NCI-H345 treated with DMSO at 0.1 percent for 48 hours (cell line): ENCODE measurements around the gene PLCB1.

Source experiments
- DNase-seq: peaks from one replicate; lab custom pipeline; 2025; ENCODE audit not compliant: unreplicated experiment; lab: John Stamatoyannopoulos, UW

The PLCB1 gene

GRCh38 chr20:8474027-8474668 is 342.1 kb downstream of the PLCB1 start:
- no peak for DNase-seq

GRCh38 chr20:8476021-8476420 is 344.0 kb downstream of the PLCB1 start:
- no peak for DNase-seq

DNA sequence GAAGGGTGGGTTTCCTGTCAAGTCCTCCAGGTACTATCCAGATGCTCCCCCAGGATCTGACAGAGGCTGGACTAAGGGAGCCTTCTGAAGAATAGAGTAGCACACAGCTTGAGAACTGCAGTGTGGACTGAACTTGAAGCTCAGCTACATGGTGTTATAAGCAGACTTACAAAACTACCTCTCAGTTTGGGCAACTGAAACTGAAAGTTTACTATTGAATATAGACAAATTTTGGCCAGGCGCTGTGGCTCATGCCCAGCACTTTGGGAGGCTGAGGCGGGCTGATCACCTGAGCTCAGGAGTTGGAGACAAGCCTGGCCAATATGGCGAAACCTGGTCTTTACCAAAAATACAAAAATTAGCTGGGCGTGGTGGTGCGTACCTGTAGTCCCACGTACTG is 348.5 kb downstream of the PLCB1 start:
- no peak for DNase-seq

DNA sequence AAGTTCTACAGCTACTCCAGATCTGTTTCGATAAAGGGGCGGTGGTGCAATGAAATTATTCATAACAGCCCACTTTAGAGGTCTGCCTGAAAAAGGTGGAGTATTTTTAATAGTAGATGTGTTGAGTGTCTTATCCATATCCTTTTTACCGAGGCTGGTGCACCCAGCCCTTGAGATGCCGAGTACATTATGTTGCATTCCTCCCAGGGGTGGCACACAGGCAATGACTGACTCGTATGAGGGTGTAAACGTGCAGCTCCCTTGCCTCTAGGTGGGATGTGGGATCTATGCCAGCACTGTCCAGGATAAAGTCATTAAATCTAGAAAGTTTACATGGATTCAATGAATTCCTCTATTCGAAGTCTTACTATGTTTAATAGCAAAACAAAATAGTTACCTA is 355.6 kb downstream of the PLCB1 start:
- DNase-seq, result no peak

GRCh38 chr20:8489094-8489883 is 357.2 kb downstream of the PLCB1 start:
- DNase-seq, result no peak

DNA sequence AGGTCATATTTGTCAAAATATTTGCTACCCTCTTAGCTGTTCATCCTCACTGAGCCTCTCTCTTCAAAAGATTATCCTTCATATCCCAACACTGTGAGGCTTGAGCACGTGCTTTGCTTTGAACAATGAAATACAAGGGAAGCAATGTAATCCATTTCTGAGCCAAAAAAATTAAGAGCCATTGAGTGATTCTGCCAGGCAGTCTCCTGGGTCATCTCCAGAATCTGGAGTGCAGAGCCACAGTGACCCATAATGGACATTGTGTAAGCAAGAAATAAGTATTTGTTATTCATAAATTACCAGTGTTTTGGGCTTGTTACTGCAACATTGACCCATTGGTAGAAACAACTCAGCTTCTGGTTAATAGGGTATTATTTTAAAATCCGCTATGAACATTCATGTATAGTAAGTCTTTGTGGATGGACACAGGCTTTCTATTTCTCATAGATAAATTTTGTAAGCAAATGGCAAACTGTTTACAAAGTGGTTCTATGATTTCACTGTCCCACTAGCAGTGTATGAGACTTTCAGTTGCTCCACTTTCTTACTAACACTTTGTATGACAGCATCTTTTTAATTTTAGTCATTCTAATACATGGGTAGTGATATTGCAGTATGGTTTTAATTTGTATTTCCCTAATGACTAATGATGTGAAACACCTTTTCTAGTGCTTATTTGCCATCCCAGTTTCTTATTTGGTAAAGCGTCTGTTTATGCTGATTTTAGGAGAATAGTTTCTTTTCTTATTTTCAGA is 358.2 kb downstream of the PLCB1 start:
- DNase-seq, result no peak

DNA sequence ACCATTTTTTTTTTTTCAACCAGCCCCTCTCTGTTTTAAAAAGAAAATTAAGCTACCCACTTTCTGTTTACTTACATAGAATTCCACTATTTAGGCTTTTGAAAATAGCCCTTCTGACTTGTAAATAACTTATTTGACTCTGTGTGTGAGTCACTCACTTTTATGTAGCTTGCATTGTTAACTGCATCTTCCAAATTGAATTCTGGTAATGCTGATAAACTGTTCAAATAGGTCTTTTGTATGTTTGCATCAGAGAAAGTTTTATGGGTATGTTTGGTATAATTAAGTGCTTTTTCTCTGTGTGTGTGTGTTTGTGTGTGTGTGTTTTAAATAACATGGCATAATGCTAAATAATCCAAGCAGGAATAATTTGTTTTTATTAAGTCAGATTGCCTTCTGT is 360.1 kb downstream of the PLCB1 start:
- DNase-seq, result no peak

- DNase-seq, result no peak
Observed at GRCh38 chr20:8498571-8498970, 366.5 kb downstream of the PLCB1 start.

DNA sequence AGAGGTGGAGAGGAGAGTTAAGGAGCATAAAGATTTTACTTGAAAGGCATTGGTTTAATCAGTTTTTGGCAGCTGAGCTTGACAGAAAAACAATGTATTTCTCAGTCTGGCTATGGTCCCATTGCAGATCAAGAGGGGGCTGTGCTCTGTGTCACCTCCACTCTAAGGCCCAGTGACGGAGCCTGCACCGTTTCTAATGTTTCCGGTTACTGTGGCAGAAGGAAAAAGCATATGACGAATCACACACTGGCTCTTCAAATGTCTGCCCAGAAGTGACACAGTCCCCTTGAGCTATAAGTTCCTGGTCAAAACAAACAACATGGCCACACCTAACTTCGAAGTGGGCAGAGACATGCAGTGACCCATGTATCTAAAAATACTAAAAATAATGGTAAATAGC is 372.0 kb downstream of the PLCB1 start:
- no peak for DNase-seq

- no peak for DNase-seq
Observed at GRCh38 chr20:8505476-8506200, 373.6 kb downstream of the PLCB1 start.

DNA sequence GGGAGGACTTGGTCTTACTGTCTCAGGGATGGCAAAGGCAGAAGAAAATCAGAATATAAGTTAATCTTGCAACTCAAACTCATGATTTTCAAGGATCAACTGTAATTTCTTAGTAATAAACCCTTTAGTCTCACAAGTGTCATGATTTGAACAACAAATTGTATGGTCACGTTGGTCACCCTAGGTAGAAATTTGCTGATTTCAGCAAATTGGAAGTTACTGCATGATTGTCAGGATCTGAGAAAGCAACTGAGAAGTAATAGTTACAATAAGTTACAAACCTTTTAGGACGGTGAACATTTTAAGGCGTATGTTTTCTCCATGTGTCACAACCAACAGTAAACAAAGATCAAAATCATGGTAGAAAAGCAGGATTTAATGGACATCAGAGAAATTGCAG is 375.2 kb downstream of the PLCB1 start:
- no peak for DNase-seq

GRCh38 chr20:8509809-8510208 is 377.7 kb downstream of the PLCB1 start:
- no peak for DNase-seq

GRCh38 chr20:8510808-8511207 is 378.7 kb downstream of the PLCB1 start:
- no peak for DNase-seq

DNA sequence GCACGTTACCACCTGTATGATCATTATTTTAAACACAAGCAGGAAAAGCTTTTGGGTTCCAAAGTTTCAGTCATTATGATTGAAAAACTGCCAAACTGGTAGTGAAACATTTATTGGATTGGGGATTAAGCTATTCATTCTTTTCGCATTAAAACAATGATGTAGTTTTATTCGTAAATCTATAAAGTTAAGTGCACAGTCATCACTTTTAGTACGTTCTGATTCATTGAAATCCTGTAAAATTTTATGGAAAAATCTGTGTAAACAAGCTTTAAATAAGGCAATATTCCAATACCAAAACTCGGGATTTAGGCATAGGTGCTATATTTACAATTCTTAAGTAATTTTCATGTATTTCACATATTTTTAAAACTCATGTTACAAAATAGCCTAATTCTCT is 379.9 kb downstream of the PLCB1 start:
- DNase-seq, result no peak

GRCh38 chr20:8515810-8516435 is 383.9 kb downstream of the PLCB1 start:
- DNase-seq, result no peak

DNA sequence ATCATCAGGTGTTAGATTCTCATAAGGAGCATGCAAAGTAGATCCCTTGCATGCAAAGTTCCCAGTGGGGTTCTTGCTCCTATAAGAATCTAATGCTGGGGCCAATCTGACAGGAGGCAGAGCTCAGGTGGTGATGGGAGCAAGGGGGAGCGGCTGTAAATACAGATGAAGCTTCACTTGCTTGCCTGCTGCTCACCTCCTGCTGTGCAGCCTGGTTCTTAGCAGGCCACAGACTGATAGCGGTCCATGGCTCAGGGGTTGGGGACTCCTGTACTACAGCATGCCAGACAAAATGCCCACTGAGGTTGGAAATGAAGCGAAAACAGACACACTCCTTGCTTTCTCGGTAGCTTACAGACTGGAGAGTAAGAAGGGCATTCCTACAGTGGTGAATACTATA is 386.8 kb downstream of the PLCB1 start:
- no peak for DNase-seq

DNA sequence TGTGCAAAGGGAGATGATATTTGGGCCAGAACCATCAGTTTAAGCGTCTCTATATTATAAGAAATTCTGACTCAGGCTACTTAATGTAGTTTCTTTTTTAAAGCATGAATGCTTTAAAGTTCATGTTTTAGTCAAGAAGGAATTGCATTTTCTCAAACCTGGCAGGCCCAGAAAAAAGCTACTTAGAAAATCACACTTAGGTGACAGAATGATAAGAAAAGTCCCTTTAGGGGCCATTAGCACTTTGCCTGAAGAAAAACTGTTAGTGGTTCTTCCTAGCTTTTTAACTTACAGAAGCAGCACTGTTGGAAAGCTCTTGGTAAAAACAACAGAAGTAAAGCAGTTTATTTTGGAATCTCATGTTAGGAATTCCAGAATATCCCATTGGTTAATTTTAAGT is 387.8 kb downstream of the PLCB1 start:
- no peak for DNase-seq

DNA sequence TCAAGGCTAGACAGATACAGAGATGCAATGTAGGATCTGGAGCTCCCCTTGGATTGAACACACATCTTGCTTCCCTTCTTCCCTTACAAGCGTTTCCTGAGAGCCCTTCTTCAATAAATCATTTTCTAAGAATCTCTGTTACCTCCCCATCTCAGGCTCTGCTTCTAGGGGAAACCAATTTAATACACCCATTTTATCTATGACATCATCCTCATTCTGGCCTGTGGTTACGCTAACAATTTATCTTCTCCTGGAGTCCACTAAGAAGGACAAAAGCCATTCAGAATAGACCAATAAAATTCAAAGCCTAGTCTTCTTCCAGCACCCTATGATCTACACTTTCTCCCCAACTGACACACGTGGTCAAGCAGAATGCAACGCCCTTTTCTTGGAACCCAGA is 390.1 kb downstream of the PLCB1 start:
- DNase-seq, result no peak

- no peak for DNase-seq
Observed at GRCh38 chr20:8523684-8524083, 391.6 kb downstream of the PLCB1 start.

- DNase-seq, result no peak
Observed at GRCh38 chr20:8524101-8525016, 392.3 kb downstream of the PLCB1 start.
